HEK293T (cell line): Measurements from ENCODE around the gene RRP9.

Experiments used
- BHLHE40 ChIP-seq: fragments of 450-650 bp; IDR thresholded peaks from 2 replicates; pipeline ENCODE4 v1.6.1; 2016; ENCODE audit warnings: mild to moderate bottlenecking, moderate library complexity, borderline replicate concordance
- FOXK2 ChIP-seq: fragments of 450-650 bp; IDR thresholded peaks from 2 replicates; pipeline ENCODE4 v1.6.1; 2016; ENCODE audit warnings: mild to moderate bottlenecking
- FOXM1 ChIP-seq: fragments of 450-650 bp; IDR thresholded peaks from 2 replicates; pipeline ENCODE4 v1.6.1; 2017; ENCODE audit warnings: mild to moderate bottlenecking, borderline replicate concordance
- SUZ12 ChIP-seq: fragments of 450-650 bp; IDR thresholded peaks from 2 replicates; pipeline ENCODE4 v1.6.1; 2016; ENCODE audit warnings: mild to moderate bottlenecking
- TARDBP ChIP-seq: fragments of 450-650 bp; IDR thresholded peaks from 2 replicates; pipeline ENCODE4 v1.6.1; 2016
- ZNF384 ChIP-seq: fragments of 450-650 bp; IDR thresholded peaks from 2 replicates; pipeline ENCODE4 v1.6.1; 2016
- TF ChIP-seq, protein P1 (sequence below): fragments of 450-650 bp; IDR thresholded peaks from 2 replicates; pipeline ENCODE4 v1.6.1; 2016

DNA sequence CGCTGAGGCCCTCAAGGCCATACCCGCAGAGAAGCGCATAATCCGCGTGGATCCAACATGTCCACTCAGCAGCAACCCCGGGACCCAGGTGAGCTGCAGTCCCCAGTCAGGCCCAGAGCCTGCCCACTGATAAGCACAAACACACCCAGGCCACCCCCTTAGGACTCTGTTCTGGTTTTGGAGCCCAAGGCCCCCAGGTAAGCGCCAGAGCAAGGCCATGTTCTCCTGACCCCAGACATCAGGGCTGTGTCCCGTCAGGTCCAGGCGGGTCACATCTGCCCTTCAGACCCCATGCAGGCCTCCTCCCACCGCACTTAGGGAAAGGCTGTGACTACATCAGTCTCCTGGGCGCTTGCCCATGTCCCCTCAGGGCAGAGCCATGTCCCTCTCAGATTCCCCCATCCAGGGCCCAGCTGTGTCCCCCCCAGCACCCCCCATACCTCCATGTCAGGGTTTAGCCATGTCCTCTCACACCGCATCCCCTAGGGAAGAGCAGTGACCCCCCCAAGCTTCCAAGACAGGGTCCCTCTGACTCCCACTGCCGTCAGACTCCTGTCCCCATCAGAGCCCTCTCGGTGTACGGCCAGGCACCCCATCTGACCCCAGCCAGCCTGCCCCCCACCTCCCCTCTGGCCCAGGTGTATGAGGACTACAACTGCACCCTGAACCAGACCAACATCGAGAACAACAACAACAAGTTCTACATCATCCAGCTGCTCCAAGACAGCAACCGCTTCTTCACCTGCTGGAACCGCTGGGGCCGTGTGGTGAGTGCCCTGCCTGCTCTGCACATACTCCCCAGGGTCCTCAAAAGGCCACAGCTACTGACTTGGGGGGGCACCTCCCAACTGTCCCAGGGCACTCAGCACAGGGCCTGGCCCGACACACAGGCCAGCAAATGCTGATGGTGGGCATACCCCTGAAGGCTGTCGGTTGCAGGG, 2.0 kb upstream of the RRP9 start:
- TF ChIP-seq SUZ12: no peak
- TF ChIP-seq ZNF384: no peak
- no peak for TF ChIP-seq FOXM1
- no peak for TF ChIP-seq BHLHE40
- TF ChIP-seq FOXK2: no peak
- TF ChIP-seq, protein P1, sequence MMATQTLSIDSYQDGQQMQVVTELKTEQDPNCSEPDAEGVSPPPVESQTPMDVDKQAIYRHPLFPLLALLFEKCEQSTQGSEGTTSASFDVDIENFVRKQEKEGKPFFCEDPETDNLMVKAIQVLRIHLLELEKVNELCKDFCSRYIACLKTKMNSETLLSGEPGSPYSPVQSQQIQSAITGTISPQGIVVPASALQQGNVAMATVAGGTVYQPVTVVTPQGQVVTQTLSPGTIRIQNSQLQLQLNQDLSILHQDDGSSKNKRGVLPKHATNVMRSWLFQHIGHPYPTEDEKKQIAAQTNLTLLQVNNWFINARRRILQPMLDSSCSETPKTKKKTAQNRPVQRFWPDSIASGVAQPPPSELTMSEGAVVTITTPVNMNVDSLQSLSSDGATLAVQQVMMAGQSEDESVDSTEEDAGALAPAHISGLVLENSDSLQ: no peak
- no peak for TF ChIP-seq TARDBP
